H1 (cell line): ENCODE measurements around the gene GBP5. TPM values are rescaled to one million over a fixed set of nuclear protein-coding genes. Genes with fewer than 3 reads are reported as not detected.
"Not testable (repeated sequence)": the region's sequence is repeated elsewhere in the genome, so short reads cannot be mapped to it uniquely, and the experiment has no call there.

ENCODE experiments used
- CTCF ChIA-PET: fragments of 300-600 bp; sonication (Branson Sonifier 250); formaldehyde crosslinking; loops from one replicate; lab custom pipeline; 2021; ENCODE audit not compliant: partially characterized antibody; lab: Charles Lee
- POLR2A ChIA-PET: fragments of 300-600 bp; sonication (Branson Sonifier 250); formaldehyde crosslinking; loops from one replicate; lab custom pipeline; 2021; ENCODE audit warnings: inconsistent platforms; ENCODE audit not compliant: partially characterized antibody; lab: Charles Lee
- DNase-seq, 2 experiments: peaks; one replicate each; pipeline versions ENCODE4 v3.0.0 to v3.0.0-alpha.2; 2010 to 2022; ENCODE audit warnings: low spot score in 2 of 2, low read depth in 1 of 2, mixed read lengths in 1 of 2
- FAIRE-seq: peaks from 2 replicates; lab custom pipeline; 2011; peaks lifted over from hg19 to GRCh38; lab: Jason Lieb, UNC
- H2AFZ ChIP-seq: 2 replicates; pipeline ENCODE4 v1.8.1; 2012; ENCODE audit warnings: low read length, inconsistent platforms
- H2AK5ac ChIP-seq: 2 replicates; pipeline ENCODE4 v1.6.1; 2013; ENCODE audit warnings: low read depth, low read length
- H2BK120ac ChIP-seq: replicated peaks from 2 replicates; pipeline ENCODE3; 2013; ENCODE audit warnings: low read depth, low read length, inconsistent platforms
- H2BK12ac ChIP-seq: 2 replicates; pipeline ENCODE4 v1.6.1; 2013; ENCODE audit warnings: low read depth, low read length
- H2BK15ac ChIP-seq: 2 replicates; pipeline ENCODE4 v1.6.1; 2013; ENCODE audit warnings: low read length
- H2BK20ac ChIP-seq: 2 replicates; pipeline ENCODE4 v1.6.1; 2013; ENCODE audit warnings: low read length
- H2BK5ac ChIP-seq: 2 replicates; pipeline ENCODE4 v1.6.1; 2013; ENCODE audit warnings: low read depth, low read length
- H3K14ac ChIP-seq: 2 replicates; pipeline ENCODE4 v1.6.1; 2013; ENCODE audit warnings: inconsistent platforms; ENCODE audit not compliant: insufficient read length
- H3K18ac ChIP-seq: 2 replicates; pipeline ENCODE4 v1.6.1; 2013; ENCODE audit warnings: low read length; ENCODE audit errors: extremely low read depth
- H3K23ac ChIP-seq: 2 replicates; pipeline ENCODE4 v1.6.1; 2013; ENCODE audit warnings: inconsistent platforms; ENCODE audit not compliant: insufficient read length
- H3K23me2 ChIP-seq: 2 replicates; pipeline ENCODE4 v1.6.1; 2013; ENCODE audit warnings: low read depth, low read length
- H3K27ac ChIP-seq: 2 replicates; pipeline ENCODE4 v1.6.1; 2011; ENCODE audit warnings: low read depth, low read length, inconsistent platforms
- H3K27me3 ChIP-seq, 4 experiments: replicated peaks in 1 of 4; 1 replicate in 1 of 4; 2 replicates in 3 of 4; pipeline versions ENCODE4 v1.6.1 to v1.8.1; 2011 to 2013; ENCODE audit warnings: low read length in 3 of 4, mild to moderate bottlenecking in 3 of 4, inconsistent platforms in 2 of 4, mixed read lengths in 2 of 4, moderate library complexity in 1 of 4; ENCODE audit not compliant: control insufficient read depth in 3 of 4, insufficient read depth in 3 of 4; ENCODE audit errors: extremely low read depth in 1 of 4
- H3K36me3 ChIP-seq, 4 experiments: 2 replicates each; pipeline versions ENCODE4 v1.6.1 to v1.8.1; 2011 to 2013; ENCODE audit warnings: mild to moderate bottlenecking in 4 of 4, low read length in 3 of 4, moderate library complexity in 2 of 4, control low read depth in 1 of 4, inconsistent platforms in 1 of 4; ENCODE audit not compliant: insufficient read depth in 4 of 4, control insufficient read depth in 2 of 4
- H3K4ac ChIP-seq: replicated peaks from 2 replicates; pipeline ENCODE3; 2013; ENCODE audit warnings: low read length, low read depth, mixed read lengths, inconsistent platforms; ENCODE audit not compliant: insufficient read length
- H3K4me1 ChIP-seq, 4 experiments: replicated peaks in 1 of 4; 1 replicate in 1 of 4; 2 replicates in 3 of 4; pipeline versions ENCODE4 v1.6.1 to v1.8.1; 2011 to 2013; ENCODE audit warnings: low read length in 3 of 4, inconsistent platforms in 2 of 4, mixed read lengths in 1 of 4; ENCODE audit not compliant: insufficient read depth in 4 of 4, control insufficient read depth in 3 of 4
- H3K4me2 ChIP-seq, 2 experiments: 2 replicates each; pipeline versions ENCODE4 v1.6.1 to v1.8.1; 2011 to 2013; ENCODE audit warnings: low read depth in 2 of 2, low read length in 2 of 2, control low read depth in 1 of 2, inconsistent platforms in 1 of 2, mild to moderate bottlenecking in 1 of 2; ENCODE audit not compliant: insufficient read depth in 1 of 2
- H3K4me3 ChIP-seq, 4 experiments: fragments of 200-600, 300-600 bp in 1 of 4; sonication (generic), shearing (Covaris generic), sonication (Bioruptor Twin) in 1 of 4; 2 replicates each; pipeline versions ENCODE4 v1.5.1 to v1.8.1; 2011 to 2016; ENCODE audit warnings: low read length in 4 of 4, low read depth in 3 of 4, control low read depth in 2 of 4, inconsistent platforms in 2 of 4, mild to moderate bottlenecking in 2 of 4, mixed read lengths in 1 of 4, moderate library complexity in 1 of 4; ENCODE audit not compliant: insufficient read depth in 2 of 4; ENCODE audit errors: extremely low read depth in 1 of 4
- H3K56ac ChIP-seq: replicated peaks from 2 replicates; pipeline ENCODE3; 2013; ENCODE audit warnings: low read depth, mild to moderate bottlenecking, mixed read lengths, low read length, inconsistent platforms; ENCODE audit not compliant: insufficient read length
- H3K79me1 ChIP-seq: 2 replicates; pipeline ENCODE4 v1.6.1; 2013; ENCODE audit warnings: low read depth, low read length, control low read depth
- H3K79me2 ChIP-seq, 2 experiments: 2 replicates each; pipeline versions ENCODE4 v1.6.1 to v1.8.1; 2012 to 2013; ENCODE audit warnings: low read length in 2 of 2, mild to moderate bottlenecking in 2 of 2, inconsistent platforms in 1 of 2; ENCODE audit not compliant: insufficient read depth in 2 of 2, control insufficient read depth in 1 of 2
- H3K9ac ChIP-seq, 4 experiments: replicated peaks in 1 of 4; 1 replicate in 1 of 4; 2 replicates in 3 of 4; pipeline versions ENCODE4 v1.6.1 to v1.8.1; 2011 to 2013; ENCODE audit warnings: low read depth in 3 of 4, low read length in 3 of 4, control low read depth in 2 of 4, mild to moderate bottlenecking in 2 of 4, moderate library complexity in 2 of 4, inconsistent platforms in 1 of 4; ENCODE audit errors: extremely low read depth in 1 of 4
- H3K9me3 ChIP-seq, 2 experiments: 2 replicates each; pipeline versions ENCODE4 v1.6.1 to v1.8.1; 2012 to 2013; ENCODE audit warnings: mild to moderate bottlenecking in 2 of 2, moderate library complexity in 2 of 2, control low read depth in 1 of 2, inconsistent platforms in 1 of 2, low read depth in 1 of 2, low read length in 1 of 2, mixed read lengths in 1 of 2; ENCODE audit not compliant: insufficient read depth in 2 of 2
- H4K20me1 ChIP-seq, 2 experiments: replicated peaks in 1 of 2; 2 replicates each; pipeline versions ENCODE3 to v1.8.1; 2011 to 2013; ENCODE audit warnings: inconsistent platforms in 2 of 2, low read length in 2 of 2, mild to moderate bottlenecking in 1 of 2; ENCODE audit not compliant: insufficient read depth in 2 of 2, control insufficient read depth in 1 of 2
- H4K5ac ChIP-seq: 2 replicates; pipeline ENCODE4 v1.6.1; 2013; ENCODE audit warnings: low read length, low read depth, mixed read lengths, inconsistent platforms; ENCODE audit not compliant: insufficient read length
- H4K8ac ChIP-seq: 2 replicates; pipeline ENCODE4 v1.8.0; 2013; ENCODE audit warnings: mild to moderate bottlenecking, moderate library complexity, low read length, inconsistent platforms; ENCODE audit not compliant: insufficient read depth; ENCODE audit errors: extremely low read depth
- H4K91ac ChIP-seq: replicated peaks from 2 replicates; pipeline ENCODE3; 2013; ENCODE audit warnings: low read length, mixed read lengths, inconsistent platforms; ENCODE audit not compliant: insufficient read length
- ASH2L ChIP-seq: fragments of 200-600, 300-600 bp; sonication (generic); IDR thresholded peaks from one replicate; pipeline ENCODE4 v1.7.1; 2017; ENCODE audit warnings: low read length
- BACH1 ChIP-seq: IDR thresholded peaks from 2 replicates; pipeline ENCODE4 v1.6.1; 2012; ENCODE audit warnings: low read length, improper control_type of control experiment
- TAF1 ChIP-seq: IDR thresholded peaks from 2 replicates; pipeline ENCODE4 v1.6.1; 2011; ENCODE audit warnings: mild to moderate bottlenecking, low read depth, low read length
- WGBS, 2 experiments: shearing (Covaris generic) in 1 of 2; methylation state at CpG; one replicate each; pipeline versions ENCODE4 v1.1.6 to v1.1.7; 2013 to 2015; ENCODE audit warnings: low lambda C conversion rate in 2 of 2, mixed read lengths in 2 of 2, inconsistent platforms in 1 of 2, low coverage in 1 of 2, missing lambda C conversion rate in 1 of 2; ENCODE audit not compliant: insufficient replicate concordance in 2 of 2, insufficient coverage in 1 of 2, insufficient read length in 1 of 2; ENCODE audit errors: extremely low coverage in 1 of 2, missing lambda C conversion rate in 1 of 2; 5-methylcytosine and 5-hydroxymethylcytosine counted together
- polyA plus RNA-seq, 7 experiments: library from polyadenylated mRNA; depleted of rRNA in 3 of 7; stranded (reverse) in 5 of 7; unstranded in 2 of 7; fragments of >200 nt in 5 of 7; fragments of 200-250 nt in 2 of 7; gene quantifications; 1 replicate in 5 of 7; 2 replicates in 1 of 7; 4 replicates in 1 of 7; pipeline versions ENCODE4 v1.2.1 to v1.2.3, GENCODE V29; 2011 to 2013; ENCODE audit warnings: missing spikeins in 2 of 7, mixed read lengths in 2 of 7
- total RNA-seq: library from RNA; stranded (reverse); fragmentation: NEBNext Ultra II Directional; extraction: Animal tissue kit (Norgen Biotek cat#: 25700); gene quantifications from 2 replicates; pipeline ENCODE4 v1.2.1, GENCODE V29; 2021

The GBP5 gene
- total and polyA plus RNA-seq, 2 of the 8 experiments (the other 6 are each of a cell fraction or from before 2014, with no cell fraction given) = not detected

DNA sequence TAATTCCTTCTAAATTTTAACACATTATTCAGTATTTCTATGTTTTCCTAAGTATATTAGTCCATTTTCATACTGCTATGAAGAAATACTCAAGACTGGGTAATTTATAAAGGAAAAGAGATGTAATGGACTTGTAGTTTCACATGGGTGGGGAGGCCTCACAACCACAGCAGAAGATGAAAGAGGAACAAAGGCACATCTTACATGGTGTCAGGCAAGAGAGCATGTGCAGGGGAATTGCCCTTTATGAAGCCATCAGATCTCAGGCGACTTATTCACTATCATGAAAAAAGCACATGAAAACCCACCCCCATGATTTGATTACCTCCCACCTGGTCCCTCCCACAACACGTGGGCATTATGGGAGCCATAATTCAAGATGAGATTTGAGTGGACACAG is 15.6 kb downstream of the GBP5 start:
- no peak overlapping the region for H3K56ac ChIP-seq
- H2BK15ac ChIP-seq = no peak overlapping the region
- H3K4me2 ChIP-seq = no peak overlapping the region
- H3K79me1 ChIP-seq = no peaks in the 10 kb centered on the region
- no peaks in the 10 kb centered on the region for H3K36me3 ChIP-seq
- H2AK5ac ChIP-seq = no peak overlapping the region
- H3K27me3 ChIP-seq = no peaks in the 10 kb centered on the region
- H3K27ac ChIP-seq = no peak overlapping the region
- no peaks in the 10 kb centered on the region for H3K9me3 ChIP-seq
- no peak overlapping the region for H3K23ac ChIP-seq
- no peak overlapping the region for H4K5ac ChIP-seq
- peaks cover 0 to 1% (median 0%) of the 10 kb centered on the region in 4 experiments; a peak in 1 of 7 replicates for H3K4me1 ChIP-seq
- no peak overlapping the region for H4K8ac ChIP-seq
- no peak overlapping the region for H2AFZ ChIP-seq
- H2BK5ac ChIP-seq = no peak overlapping the region
- 83% methylated on average over 2 of the region's 2 CpGs; no CpG with 5 or more reads in 1 of the 2 experiments for WGBS, 2 experiments
- no peak for DNase-seq
- TF ChIP-seq BACH1 (no peak), TAF1 (no peak), ASH2L (no peak)
- no peaks in the 10 kb centered on the region for H4K20me1 ChIP-seq
- FAIRE-seq = no peak
- no peaks in the 10 kb centered on the region for H3K23me2 ChIP-seq
- H2BK20ac ChIP-seq = no peak overlapping the region
- no peak overlapping the region for H3K18ac ChIP-seq
- H2BK12ac ChIP-seq = no peak overlapping the region
- ChIA-PET POLR2A (no interaction called here), CTCF (no interaction called here)
- H3K4me3 ChIP-seq = no peak overlapping the region
- H3K14ac ChIP-seq = no peak overlapping the region
- H3K79me2 ChIP-seq = no peaks in the 10 kb centered on the region
- no peak overlapping the region for H2BK120ac ChIP-seq
- H3K4ac ChIP-seq = no peak overlapping the region
- no peak overlapping the region for H4K91ac ChIP-seq
- H3K9ac ChIP-seq = no peak overlapping the region

GRCh38 chr1:89255581-89255980 is 17.1 kb downstream of the GBP5 start:
- H3K9me3 ChIP-seq, H4K8ac ChIP-seq, DNase-seq, H4K5ac ChIP-seq, H3K79me2 ChIP-seq, H2AK5ac ChIP-seq, H4K91ac ChIP-seq, H3K27ac ChIP-seq, H3K4me1 ChIP-seq, H3K4me3 ChIP-seq, H3K4me2 ChIP-seq, H2BK5ac ChIP-seq, H3K23me2 ChIP-seq, H3K14ac ChIP-seq, CTCF ChIA-PET, POLR2A ChIA-PET, H4K20me1 ChIP-seq, H3K36me3 ChIP-seq, H2AFZ ChIP-seq, H3K27me3 ChIP-seq, H3K56ac ChIP-seq, H3K23ac ChIP-seq, H2BK120ac ChIP-seq, H3K4ac ChIP-seq, H3K79me1 ChIP-seq, H2BK20ac ChIP-seq, H3K18ac ChIP-seq, H2BK12ac ChIP-seq, H3K9ac ChIP-seq, FAIRE-seq, H2BK15ac ChIP-seq: not testable (repeated sequence)
- WGBS, 2 experiments = 93% methylated on average over 8 of the region's 8 CpGs; no CpG with 5 or more reads in 1 of the 2 experiments
